HuH-7.5 (cell line): ENCODE measurements around the gene RIPOR1.

Source experiments
- DNase-seq: peaks from one replicate; pipeline ENCODE4 v3.0.0; 2011; ENCODE audit warnings: low spot score

RIPOR1 gene

DNA sequence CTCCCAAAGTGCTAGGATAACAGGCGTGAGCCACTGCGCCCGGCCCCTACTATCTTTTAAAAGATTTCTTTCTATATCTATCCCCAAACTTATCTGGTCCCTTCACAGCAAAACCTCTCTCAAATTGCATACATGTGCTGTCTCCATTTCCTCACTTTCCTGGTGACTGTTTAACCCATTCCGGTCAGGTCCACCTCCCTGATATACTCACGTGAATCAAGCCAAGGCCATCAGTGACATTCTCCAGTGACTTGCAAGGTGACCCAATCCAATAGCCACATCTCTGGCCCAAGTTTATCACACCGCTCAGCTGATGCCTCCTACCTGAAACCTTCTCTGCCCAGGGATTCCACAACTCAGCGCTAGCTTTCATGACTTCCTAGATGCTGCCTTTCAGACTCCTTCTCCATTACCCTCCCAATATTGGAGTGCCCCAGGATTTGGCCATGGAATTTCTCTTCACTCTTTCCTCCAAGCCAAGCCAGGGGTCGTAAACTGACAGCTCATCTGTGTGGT is 32.3 kb downstream of the RIPOR1 start:
- DNase-seq = no peak

- no peak for DNase-seq
Measured at GRCh38 chr16:67561501-67561823, 32.8 kb downstream of the RIPOR1 start.

GRCh38 chr16:67561824-67562525 is 33.3 kb downstream of the RIPOR1 start:
- DNase-seq = peak; percentile 94

DNA sequence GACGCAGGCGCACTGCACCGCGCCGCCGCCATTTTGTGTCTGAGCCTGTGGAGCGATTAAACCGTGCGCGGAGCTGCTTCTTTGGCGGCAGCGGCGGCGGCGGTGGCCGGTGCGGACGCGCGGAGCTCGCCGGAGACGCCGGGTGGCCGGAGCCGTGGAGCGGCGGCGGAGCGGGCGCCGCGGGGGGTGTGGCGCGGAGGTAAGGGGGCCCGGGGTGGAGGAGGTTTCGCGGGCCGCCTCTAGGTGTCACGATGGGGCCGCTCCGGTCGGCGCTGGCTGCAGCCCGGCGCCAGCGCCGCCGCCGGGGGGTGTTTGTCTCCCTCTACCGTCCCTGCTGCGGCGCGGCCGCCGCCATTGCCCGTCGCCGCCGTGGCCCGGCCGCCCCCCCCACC is 33.9 kb downstream of the RIPOR1 start, which contains the start of gene CTCF:
Gene CTCF, plus strand, starts transcription at position 1 of the 392 bp plus-strand sequence. CDS start 48,307 bp downstream, outside the sequence.
- DNase-seq = peak; percentile 75

- peak; percentile 36 for DNase-seq
Measured at GRCh38 chr16:67562918-67563707, 34.5 kb downstream of the RIPOR1 start.

GRCh38 chr16:67563708-67564468 is 35.3 kb downstream of the RIPOR1 start:
- no peak for DNase-seq

DNA sequence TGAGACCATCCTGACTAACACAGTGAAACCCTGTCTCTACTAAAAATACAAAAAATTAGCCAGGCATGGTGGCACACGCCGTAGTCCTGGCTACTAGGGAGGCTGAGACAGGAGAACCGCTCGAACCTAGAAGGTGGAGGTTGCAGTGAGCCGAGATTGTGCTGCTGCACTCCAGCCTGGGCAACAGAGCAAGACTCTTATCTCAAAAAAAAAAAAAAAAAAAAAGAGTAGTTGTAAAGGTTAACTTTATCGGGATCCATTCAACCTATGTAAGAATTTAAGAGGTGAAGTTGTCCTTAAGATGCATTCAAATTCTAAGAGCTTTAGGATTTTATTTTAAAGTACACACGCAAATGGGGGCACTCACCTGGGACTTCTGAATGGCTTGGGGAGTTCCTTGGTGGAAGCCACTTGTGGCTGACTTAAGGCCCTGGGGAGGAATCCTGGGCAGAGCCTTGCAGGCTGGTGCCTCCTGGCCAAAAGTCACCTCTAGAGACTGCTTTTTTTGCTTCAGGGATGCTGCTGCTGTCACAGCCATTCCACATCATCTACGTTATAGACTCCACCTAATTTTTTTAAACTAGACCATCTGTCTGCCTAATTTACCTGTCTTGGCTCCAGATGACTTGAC is 37.0 kb downstream of the RIPOR1 start:
- no peak for DNase-seq

- DNase-seq = no peak
Measured at GRCh38 chr16:67571464-67571863, 42.8 kb downstream of the RIPOR1 start.

GRCh38 chr16:67571981-67572431 is 43.4 kb downstream of the RIPOR1 start:
- no peak for DNase-seq

- no peak for DNase-seq
Measured at GRCh38 chr16:67579686-67580085, 51.1 kb downstream of the RIPOR1 start.

GRCh38 chr16:67580202-67580601 is 51.6 kb downstream of the RIPOR1 start:
- DNase-seq = no peak

DNA sequence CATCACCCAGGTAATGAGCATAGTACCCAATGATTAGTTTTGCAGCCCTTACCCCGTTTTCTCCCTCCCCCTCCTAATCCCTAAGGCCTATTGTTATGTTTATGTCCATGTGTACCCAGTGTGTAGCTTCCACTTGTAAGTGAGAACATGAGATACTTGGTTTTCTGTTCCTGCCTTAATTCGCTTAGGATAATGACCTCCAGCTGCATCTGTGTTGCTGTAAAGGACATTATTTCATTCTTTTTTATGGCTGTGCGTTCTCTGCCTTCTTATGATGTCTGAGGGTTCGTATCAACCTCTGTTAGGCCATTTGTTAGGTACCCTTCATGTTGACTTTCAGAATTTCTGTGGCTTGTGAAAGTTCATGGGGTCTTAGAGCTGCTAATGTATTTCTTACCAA is 64.7 kb downstream of the RIPOR1 start:
- no peak for DNase-seq

DNA sequence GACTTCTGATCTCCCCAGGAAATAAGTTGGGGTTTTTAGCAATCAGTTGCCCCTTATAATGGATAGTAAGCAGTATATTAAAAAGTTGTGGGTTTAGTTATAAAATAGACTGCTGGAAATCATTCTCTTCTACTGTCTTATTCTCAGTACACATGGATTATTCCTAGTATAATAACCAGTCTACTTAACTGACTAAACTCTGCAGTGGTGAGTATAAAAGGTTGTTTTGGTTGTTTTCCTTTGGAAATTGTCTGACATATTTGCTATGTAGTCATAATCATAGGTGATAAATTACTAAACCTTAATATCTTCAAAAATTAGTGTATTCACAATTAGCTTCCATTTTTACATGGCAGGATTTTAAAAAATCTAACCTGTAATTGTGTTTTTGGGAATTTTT is 65.1 kb downstream of the RIPOR1 start:
- no peak for DNase-seq

DNA sequence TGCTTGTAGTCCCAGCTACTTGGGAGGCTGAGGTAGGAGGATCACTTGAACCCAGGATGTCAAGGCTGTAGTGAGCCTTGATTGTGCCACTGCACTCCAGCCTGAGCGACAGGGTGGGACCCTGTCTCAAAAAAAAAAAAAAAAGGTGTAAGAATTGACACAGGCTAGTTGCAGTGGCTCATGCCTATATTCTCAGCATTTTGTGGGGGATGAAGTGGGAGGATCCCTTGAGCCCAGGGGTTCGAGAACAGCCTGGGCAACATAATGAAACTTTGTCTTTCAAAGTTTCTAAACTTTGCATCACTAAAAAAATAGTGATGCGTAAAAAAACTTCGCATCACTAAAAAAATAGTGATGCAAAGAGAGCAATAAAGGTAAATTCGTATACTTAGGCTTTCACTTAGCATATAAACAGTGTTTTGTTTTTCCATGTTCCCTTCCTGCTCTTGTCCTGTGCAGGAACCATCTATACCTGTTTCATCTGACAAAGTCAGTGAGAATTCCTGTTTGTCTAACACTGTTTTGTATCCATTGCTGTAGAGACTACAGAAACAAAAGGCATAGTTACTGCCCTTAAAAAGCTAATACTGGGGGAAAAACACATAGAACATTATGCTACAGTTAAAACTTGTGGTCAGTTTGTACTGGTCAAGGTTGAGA is 65.8 kb downstream of the RIPOR1 start:
- DNase-seq = no peak

DNA sequence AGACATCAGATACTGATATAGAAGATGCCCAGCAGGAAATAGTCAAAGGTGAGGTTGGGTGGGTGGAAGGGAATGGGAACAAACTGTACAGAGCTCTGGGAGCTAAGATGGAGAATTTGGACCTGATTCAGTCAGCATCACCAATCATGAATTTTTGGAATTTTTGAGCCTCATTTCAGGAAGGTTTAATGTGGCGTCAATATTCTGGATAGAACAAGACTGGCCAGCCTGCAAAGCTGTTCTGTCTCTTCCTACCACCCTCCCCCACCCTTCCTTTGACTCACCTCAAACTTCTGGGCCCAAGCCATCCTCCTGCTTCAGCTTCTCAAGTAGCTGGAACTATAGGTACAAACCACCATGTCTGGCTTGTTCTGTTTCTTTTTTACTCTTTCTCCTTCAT is 66.3 kb downstream of the RIPOR1 start:
- no peak for DNase-seq
